Suprapubic skin (tissue), 4 donors: ENCODE measurements around the gene KYNU. TPM values are rescaled to one million over a fixed set of nuclear protein-coding genes. Genes with fewer than 3 reads are reported as not detected.

Experiments
- DNase-seq, 2 donors: peaks; one replicate each; pipeline ENCODE4 v3.0.0-alpha.2; 2019; ENCODE audit warnings: low spot score in 2 of 2
- H3K27ac ChIP-seq: fragments of 200-600 bp; sonication (generic); one replicate; pipeline ENCODE4 v1.5.1; 2019
- H3K27me3 ChIP-seq: fragments of 200-600 bp; sonication (generic); one replicate; pipeline ENCODE4 v1.5.1; 2019
- H3K36me3 ChIP-seq: fragments of 200-600 bp; sonication (generic); one replicate; pipeline ENCODE4 v1.5.1; 2019
- H3K4me1 ChIP-seq: fragments of 200-600 bp; sonication (generic); one replicate; pipeline ENCODE4 v1.5.1; 2019
- H3K4me3 ChIP-seq: fragments of 200-600 bp; sonication (generic); one replicate; pipeline ENCODE4 v1.5.1; 2019; ENCODE audit warnings: mild to moderate bottlenecking
- H3K9me3 ChIP-seq: fragments of 200-600 bp; sonication (generic); one replicate; pipeline ENCODE4 v1.5.1; 2019
- EP300 ChIP-seq: sonication (generic); formaldehyde crosslinking; IDR thresholded peaks from one replicate; pipeline ENCODE4 v1.6.1; 2017; ENCODE audit warnings: antibody characterized with exemption
- POLR2A ChIP-seq, 2 donors: fragments of 450-650 bp; IDR thresholded peaks; one replicate each; pipeline ENCODE4 v1.6.1; 2017; ENCODE audit warnings: antibody characterized with exemption in 2 of 2, mild to moderate bottlenecking in 2 of 2, moderate library complexity in 2 of 2
- POLR2AphosphoS5 ChIP-seq, 3 donors: sonication (generic); formaldehyde crosslinking; IDR thresholded peaks; one replicate each; pipeline ENCODE4 v1.6.1; 2017; ENCODE audit warnings: antibody characterized with exemption in 3 of 3
- WGBS: methylation state at CpG from one replicate; pipeline ENCODE4 v1.1.5; 2018; 5-methylcytosine and 5-hydroxymethylcytosine counted together
- total RNA-seq, 4 donors: library from RNA; depleted of rRNA; stranded (reverse); fragments of >200 nt; gene quantifications; one replicate each; pipeline ENCODE4 v1.1.0, GENCODE V29; 2016
- TF ChIP-seq, protein P1 (sequence below), 2 donors: fragments of 200-600 bp in 1 of 2; fragments of 450-650 bp in 1 of 2; sonication (generic) in 1 of 2; IDR thresholded peaks; one replicate each; pipeline ENCODE4 v1.5.1; 2016 to 2019; ENCODE audit warnings: antibody characterized with exemption in 2 of 2, mild to moderate bottlenecking in 1 of 2, moderate library complexity in 1 of 2

Gene KYNU
- total RNA-seq, 4 donors from 2014 or later, result 0.29 to 3.9 (median 2.0) TPM

DNA sequence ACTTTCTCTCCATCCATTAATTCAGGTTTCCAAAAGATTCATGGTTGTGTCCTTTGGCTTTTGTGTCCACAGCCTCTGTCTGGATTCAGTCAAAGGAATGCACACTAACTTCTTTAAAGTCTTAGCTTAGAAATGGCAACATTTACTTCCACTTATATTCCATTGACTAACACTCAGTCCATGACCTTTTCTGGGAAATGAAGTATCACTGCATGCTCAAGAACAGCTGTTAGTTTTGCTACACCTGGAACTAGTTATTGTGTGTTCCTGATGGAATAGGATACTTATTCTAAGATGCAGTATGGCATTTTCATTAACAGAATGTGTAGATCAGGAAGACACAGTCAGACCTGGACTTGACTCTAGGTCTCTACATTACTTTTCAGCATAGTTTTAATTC, 88.8 kb downstream of the KYNU start:
- no peaks in the 10 kb centered on the region for H3K9me3 ChIP-seq
- H3K27ac ChIP-seq, result no peak overlapping the region
- no peaks in the 10 kb centered on the region for H3K27me3 ChIP-seq
- DNase-seq, result no peak
- no peaks in the 10 kb centered on the region for H3K36me3 ChIP-seq
- no peaks in the 10 kb centered on the region for H3K4me1 ChIP-seq
- TF ChIP-seq POLR2A (IDR thresholded peaks at IDR 0.05) (no peak), POLR2AphosphoS5 (IDR thresholded peaks at IDR 0.05) (no peak), EP300 (no peak)
- TF ChIP-seq, protein P1, sequence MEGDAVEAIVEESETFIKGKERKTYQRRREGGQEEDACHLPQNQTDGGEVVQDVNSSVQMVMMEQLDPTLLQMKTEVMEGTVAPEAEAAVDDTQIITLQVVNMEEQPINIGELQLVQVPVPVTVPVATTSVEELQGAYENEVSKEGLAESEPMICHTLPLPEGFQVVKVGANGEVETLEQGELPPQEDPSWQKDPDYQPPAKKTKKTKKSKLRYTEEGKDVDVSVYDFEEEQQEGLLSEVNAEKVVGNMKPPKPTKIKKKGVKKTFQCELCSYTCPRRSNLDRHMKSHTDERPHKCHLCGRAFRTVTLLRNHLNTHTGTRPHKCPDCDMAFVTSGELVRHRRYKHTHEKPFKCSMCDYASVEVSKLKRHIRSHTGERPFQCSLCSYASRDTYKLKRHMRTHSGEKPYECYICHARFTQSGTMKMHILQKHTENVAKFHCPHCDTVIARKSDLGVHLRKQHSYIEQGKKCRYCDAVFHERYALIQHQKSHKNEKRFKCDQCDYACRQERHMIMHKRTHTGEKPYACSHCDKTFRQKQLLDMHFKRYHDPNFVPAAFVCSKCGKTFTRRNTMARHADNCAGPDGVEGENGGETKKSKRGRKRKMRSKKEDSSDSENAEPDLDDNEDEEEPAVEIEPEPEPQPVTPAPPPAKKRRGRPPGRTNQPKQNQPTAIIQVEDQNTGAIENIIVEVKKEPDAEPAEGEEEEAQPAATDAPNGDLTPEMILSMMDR (IDR thresholded peaks at IDR 0.05), result no peak
- no peak overlapping the region for H3K4me3 ChIP-seq

DNA sequence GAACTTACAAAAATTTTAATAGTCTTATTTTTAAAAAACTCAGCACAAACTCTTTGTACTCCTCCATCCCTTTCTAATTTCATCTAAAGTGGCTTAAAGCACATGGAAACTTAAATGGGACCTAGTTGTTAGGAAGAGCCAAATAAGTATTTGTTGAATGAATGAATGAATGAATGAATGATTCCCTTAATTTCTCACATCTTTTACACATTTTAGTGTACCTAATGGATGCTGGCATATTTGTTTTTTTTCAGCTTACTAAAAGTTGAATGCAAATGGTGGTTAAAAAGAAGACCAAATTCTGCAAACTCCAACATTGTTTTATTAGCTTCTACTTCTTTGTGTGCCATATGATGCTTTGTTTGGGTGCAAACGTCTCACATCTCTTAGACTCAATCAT, 89.6 kb downstream of the KYNU start:
- DNase-seq, result no peak
- H3K27ac ChIP-seq, result no peak overlapping the region
- 56% methylated on average over 1 of the region's 1 CpG for WGBS
- TF ChIP-seq, protein P1 (IDR thresholded peaks at IDR 0.05), result no peak
- TF ChIP-seq POLR2A (IDR thresholded peaks at IDR 0.05) (no peak), EP300 (no peak), POLR2AphosphoS5 (IDR thresholded peaks at IDR 0.05) (no peak)
- H3K4me1 ChIP-seq, result no peaks in the 10 kb centered on the region
- H3K9me3 ChIP-seq, result no peaks in the 10 kb centered on the region
- H3K36me3 ChIP-seq, result no peaks in the 10 kb centered on the region
- H3K27me3 ChIP-seq, result no peaks in the 10 kb centered on the region
- H3K4me3 ChIP-seq, result no peak overlapping the region

DNA sequence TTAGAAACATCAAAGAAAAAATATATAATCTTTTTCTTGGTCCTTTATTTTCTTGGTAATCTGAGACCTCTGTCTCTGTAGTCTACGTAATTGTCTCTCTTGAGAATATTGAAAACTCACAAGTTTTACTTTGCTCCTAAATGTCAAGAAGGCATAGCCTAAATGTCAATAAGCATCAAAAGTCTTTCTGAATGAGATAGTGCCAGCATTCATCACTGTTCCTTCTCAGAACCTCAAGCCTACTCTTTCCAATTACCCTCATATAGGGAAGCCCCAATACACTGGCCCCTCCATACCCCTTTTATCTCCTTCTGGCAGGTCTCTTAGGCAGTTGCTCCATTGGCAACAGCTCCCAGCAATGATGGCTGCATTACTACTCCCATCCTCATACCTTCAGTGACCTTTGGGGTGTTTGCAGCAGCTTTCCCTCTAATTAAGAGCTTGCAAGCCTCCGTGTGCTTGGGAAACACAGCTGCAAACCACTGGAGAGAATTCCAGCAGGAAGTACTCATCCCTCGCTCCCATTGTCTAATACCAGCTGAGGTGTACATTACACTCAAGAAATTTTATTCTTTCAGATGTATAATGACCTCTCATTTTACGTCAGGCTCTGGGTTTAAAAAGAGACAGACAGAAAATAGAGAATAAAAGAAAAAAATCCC, 95.8 kb downstream of the KYNU start:
- no peaks in the 10 kb centered on the region for H3K9me3 ChIP-seq
- peaks cover 28% of the 10 kb centered on the region for H3K4me1 ChIP-seq
- H3K4me3 ChIP-seq, result no peak overlapping the region
- no peaks in the 10 kb centered on the region for H3K27me3 ChIP-seq
- no peaks in the 10 kb centered on the region for H3K36me3 ChIP-seq
- WGBS, result 53% methylated on average over 4 of the region's 4 CpGs
- DNase-seq, result no peak
- TF ChIP-seq, protein P1 (IDR thresholded peaks at IDR 0.05), result no peak
- TF ChIP-seq POLR2A (IDR thresholded peaks at IDR 0.05) (no peak), POLR2AphosphoS5 (IDR thresholded peaks at IDR 0.05) (no peak), EP300 (no peak)
- H3K27ac ChIP-seq, result peak overlapping the region; percentile 40

DNA sequence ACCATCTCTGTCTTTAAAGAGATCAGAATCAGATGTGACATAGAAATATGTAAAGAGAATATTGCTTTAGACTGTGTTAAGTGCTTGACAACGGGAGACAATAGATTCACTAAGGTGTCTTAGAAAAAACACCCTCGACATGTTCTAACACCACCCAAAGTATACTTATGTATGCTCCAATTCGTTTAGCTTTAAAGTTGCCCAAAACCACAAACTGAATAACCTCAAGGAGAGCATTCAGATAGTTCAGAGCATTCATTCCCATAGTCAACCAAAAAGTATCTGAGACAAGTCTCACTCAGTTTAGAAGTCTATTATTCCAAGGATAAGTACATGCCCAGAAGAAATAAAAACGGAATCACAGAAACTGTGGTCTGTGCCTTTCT, 96.4 kb downstream of the KYNU start:
- no peak overlapping the region for H3K4me3 ChIP-seq
- WGBS, result 22% methylated on average over 4 of the region's 4 CpGs
- H3K4me1 ChIP-seq, result peaks cover 28% of the 10 kb centered on the region
- no peaks in the 10 kb centered on the region for H3K9me3 ChIP-seq
- peak overlapping the region; percentile 40 for H3K27ac ChIP-seq
- no peaks in the 10 kb centered on the region for H3K27me3 ChIP-seq
- no peak for DNase-seq
- TF ChIP-seq POLR2A (IDR thresholded peaks at IDR 0.05) (no peak), EP300 (no peak), POLR2AphosphoS5 (IDR thresholded peaks at IDR 0.05) (no peak)
- TF ChIP-seq, protein P1 (IDR thresholded peaks at IDR 0.05), result no peak
- H3K36me3 ChIP-seq, result no peaks in the 10 kb centered on the region

DNA sequence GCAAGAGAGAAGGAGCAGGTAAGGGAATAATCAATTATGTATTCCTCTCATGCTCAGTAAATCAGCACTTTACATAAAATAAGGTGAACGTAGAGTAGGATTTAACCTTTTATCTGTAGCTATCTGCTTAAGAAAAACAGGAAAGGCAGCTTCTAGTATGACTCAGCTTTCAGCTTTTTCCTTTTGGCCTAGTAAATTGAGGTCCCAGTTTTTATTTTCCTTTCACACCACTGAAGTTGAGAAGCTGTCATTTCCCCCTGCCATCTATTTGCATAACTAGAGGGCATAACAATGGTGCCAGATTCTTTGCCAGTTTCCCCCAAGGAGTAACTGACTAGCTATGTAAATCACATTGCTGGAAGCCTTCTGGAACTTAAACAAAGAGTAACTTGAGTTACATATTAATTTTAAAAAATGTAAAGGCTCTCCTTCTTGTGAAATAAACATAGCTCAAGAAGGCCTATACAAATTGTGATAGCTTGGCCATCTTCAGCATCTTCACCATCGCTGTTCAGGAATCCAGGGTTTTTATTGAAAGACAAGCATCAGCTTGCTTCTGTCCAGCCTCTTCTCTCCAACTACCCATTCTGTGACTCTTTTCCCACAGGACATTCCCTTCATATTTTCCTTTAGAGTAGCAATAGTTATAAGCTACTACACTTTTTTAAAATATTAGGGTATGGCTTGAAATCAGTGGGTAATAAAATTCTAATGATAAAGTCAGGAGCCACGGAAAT, 97.0 kb downstream of the KYNU start:
- H3K36me3 ChIP-seq, result no peaks in the 10 kb centered on the region
- no peaks in the 10 kb centered on the region for H3K27me3 ChIP-seq
- WGBS, result 39% methylated on average over 3 of the region's 3 CpGs
- H3K4me3 ChIP-seq, result no peak overlapping the region
- H3K4me1 ChIP-seq, result peaks cover 28% of the 10 kb centered on the region
- TF ChIP-seq, protein P1 (IDR thresholded peaks at IDR 0.05), result no peak
- H3K27ac ChIP-seq, result peak overlapping the region; percentile 40
- DNase-seq, result no peak
- no peaks in the 10 kb centered on the region for H3K9me3 ChIP-seq
